Measurements from ENCODE around the gene HRH2.
"Not testable (repeated sequence)": the region's sequence is repeated elsewhere in the genome, so short reads cannot be mapped to it uniquely, and the experiment has no call there.

Gene HRH2

DNA sequence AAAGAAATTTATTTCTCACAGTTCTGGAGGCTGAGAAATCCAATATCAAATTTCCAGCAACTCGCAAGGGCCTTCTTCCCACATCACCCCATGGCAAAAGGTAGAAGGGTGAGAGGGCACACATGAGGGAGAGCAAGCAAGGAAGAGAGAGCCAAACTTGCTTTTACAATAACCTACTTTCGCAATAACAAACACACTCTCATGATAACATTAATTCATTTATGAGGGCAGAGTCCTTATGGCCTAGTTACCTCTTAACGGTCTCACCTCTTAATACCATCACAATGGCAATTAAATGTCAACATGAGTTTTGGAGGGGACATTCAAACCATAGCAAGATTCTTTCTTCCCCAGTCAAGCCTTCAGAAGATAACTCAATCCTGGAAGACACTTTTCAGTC lies 11.6 kb upstream of the HRH2 start:
- DNase-seq (ENCODE audit: low spot score): no peak

DNA sequence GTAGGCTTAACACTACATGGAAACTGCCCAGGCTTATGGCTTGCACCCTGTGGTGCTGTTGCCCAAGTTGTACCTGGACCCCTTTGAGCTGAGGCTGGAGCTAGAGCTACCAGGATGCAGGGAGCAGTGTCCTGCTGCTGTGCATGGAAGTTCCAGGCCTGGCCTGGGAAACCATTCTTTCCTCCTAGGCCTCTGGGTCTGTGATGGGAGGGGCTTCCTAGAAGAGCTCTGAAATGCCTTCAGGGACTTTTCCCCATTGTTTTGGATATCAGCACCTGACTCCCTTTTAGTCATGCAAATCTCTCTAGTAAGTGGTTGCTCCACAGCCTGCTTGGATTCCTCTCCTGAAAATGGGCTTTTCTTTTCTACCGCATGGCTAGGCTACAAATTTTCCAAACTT lies 7.9 kb upstream of the HRH2 start:
- no peak for DNase-seq (ENCODE audit: low spot score)

- DNase-seq (ENCODE audit: low spot score): not testable (repeated sequence)
These were observed 7.3 kb upstream of the HRH2 start for GRCh38 chr5:175650430-175651205.

GRCh38 chr5:175652741-175653663 lies 4.9 kb upstream of the HRH2 start:
- DNase-seq (ENCODE audit: low spot score): no peak

DNA sequence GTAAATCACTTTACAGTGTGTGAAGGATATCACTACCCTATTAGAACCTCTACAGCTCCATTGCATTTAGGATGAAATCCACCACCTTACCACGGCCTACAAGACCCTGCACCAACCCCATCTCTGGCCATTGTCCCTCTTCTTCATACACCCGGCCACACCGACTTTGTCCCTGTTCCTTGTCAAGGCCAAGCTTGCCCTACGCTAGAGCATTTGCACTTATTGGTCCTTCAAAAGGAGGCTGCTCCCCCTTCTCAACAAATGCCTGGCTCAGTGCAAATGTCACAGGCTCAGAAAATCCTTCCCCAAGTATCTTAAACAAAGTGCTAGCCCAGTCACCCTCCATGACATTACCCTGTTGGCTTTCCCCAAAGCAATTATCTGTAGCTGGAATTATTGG lies 4.1 kb upstream of the HRH2 start:
- no peak for DNase-seq (ENCODE audit: low spot score)

- no peak for DNase-seq (ENCODE audit: low spot score)
These were observed 3.5 kb upstream of the HRH2 start for GRCh38 chr5:175654339-175654738.

DNA sequence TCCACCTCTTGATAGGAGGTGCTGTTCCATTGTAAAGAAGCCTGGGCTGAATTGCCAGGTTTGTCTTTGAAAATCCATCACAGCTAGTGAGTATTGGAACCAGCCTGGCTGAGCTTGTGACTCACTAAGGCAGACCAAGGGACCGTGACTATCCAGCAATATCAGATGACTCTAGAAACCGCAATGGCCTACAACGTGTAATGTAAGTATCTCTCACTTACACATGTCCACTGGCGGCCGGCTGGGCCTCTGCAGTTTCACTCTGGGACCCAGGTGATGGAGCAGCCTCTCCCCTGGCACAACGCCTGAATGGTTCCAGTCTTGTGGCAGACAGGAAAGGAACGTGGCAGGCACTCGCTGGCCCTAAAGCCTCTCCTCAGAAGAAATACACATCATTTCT lies 3.1 kb upstream of the HRH2 start:
- no peak for DNase-seq (ENCODE audit: low spot score)

DNA sequence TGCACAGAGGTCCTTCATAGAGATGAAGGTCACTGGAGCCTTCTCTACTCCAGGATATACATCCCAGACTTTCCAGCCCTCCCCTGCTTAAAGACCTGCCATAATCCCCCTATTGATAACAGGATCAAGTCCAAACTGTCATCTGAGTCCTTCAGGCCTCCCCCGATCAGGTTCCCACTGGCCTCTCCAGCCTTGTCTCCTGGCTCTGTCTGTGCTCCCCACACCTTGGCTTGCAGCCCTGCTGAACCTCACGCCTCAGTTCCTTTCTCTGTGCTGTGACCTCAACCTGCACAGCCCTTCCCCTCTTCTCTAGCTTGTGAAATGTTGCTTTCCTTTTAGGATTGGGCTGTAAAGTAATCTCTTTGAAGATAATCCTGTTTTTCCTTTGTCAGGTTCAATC lies 2.5 kb upstream of the HRH2 start:
- no peak for DNase-seq (ENCODE audit: low spot score)

- DNase-seq (ENCODE audit: low spot score): no peak
These were observed 905 bp upstream of the HRH2 start for GRCh38 chr5:175656966-175657365.

- no peak for DNase-seq (ENCODE audit: low spot score)
These were observed 651 bp downstream of the HRH2 start for GRCh38 chr5:175658299-175659145.

GRCh38 chr5:175659546-175660253 lies 1.8 kb downstream of the HRH2 start:
- no peak for DNase-seq (ENCODE audit: low spot score)

GRCh38 chr5:175663186-175664184 lies 5.6 kb downstream of the HRH2 start:
- no peak for DNase-seq (ENCODE audit: low spot score)

DNA sequence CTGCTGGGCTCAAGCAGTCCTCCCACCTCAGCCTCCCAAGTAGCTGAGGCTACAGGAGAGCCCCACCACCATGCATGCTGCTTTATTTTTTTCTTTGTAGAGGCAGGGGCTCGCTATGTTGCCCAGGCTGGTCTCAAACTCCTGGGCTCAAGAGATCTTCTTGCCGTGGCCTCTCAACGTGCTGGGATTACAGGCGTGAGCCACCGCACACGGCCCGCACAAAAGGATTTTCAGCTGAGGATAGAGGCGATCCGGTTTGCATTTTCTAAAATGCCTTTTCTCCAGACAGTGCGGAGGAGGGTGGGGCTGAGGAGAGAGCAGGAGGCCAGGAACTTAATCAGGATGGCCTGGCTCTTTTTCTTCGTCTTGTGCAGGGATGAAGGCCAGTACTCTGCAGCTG lies 6.9 kb downstream of the HRH2 start:
- DNase-seq (ENCODE audit: low spot score): no peak

GRCh38 chr5:175666216-175666615 lies 8.3 kb downstream of the HRH2 start:
- no peak for DNase-seq (ENCODE audit: low spot score)

GRCh38 chr5:175668006-175668405 lies 10.1 kb downstream of the HRH2 start:
- no peak for DNase-seq (ENCODE audit: low spot score)

- no peak for DNase-seq (ENCODE audit: low spot score)
These were observed 12.5 kb downstream of the HRH2 start for GRCh38 chr5:175670372-175670771.

DNA sequence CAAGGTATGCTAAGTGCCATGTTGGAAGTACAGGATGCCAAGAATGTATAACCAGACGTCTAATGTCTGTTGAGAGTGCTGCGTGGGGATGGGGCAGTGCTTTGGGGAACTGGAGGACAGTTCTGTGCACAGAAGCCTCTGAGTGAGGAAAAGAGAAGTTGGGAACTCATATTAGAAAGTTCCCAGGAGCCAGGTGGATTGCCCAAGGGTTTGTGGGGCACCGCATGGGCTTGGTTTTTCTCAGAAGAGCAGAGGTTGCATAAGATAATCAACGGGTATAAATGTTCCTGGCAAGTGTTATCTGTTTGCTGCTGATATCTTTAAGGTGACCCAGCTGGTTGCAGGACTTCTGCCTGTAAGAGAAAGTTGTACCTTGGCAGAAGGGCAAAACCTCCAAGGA lies 13.1 kb downstream of the HRH2 start:
- no peak for DNase-seq (ENCODE audit: low spot score)

- DNase-seq (ENCODE audit: low spot score): no peak
These were observed 15.2 kb downstream of the HRH2 start for GRCh38 chr5:175672976-175673648.

- no peak for DNase-seq (ENCODE audit: low spot score)
These were observed 17.0 kb downstream of the HRH2 start for GRCh38 chr5:175674731-175675346.

Measured in GM03348 (cell line).